GM12892 (cell line): ENCODE data around the gene EHD2.

ENCODE experiments used
- POLR2A ChIP-seq: IDR thresholded peaks from 2 replicates; pipeline ENCODE4 v1.6.1; 2011; ENCODE audit warnings: low read depth, low read length, control low read depth
- POLR2AphosphoS5 ChIP-seq: IDR thresholded peaks from 2 replicates; pipeline ENCODE4 v1.6.1; 2011; ENCODE audit warnings: low read depth, low read length, control low read depth
- TAF1 ChIP-seq: IDR thresholded peaks from 2 replicates; pipeline ENCODE4 v1.6.1; 2011; ENCODE audit warnings: low read depth, mild to moderate bottlenecking, control low read depth, low read length, borderline replicate concordance

DNA sequence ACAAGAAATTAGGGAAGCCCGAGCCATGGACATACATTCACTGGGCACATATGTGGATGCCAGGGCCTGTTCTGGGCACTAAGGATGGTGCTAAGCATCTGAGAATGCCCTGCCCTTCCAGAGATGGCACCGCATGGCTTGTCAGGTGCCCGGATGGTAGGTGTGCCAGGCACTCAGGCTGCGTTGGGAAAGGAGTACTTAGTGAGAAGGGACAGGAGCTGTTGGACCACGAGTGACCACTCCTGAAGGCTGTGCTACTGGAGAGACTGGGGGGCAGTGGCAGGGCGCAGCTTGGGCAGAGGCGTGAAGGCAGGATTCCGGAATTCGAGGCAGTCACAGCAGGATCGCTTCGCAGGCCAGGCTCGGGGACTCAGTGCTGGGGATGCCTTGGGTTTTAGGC lies 38.0 kb upstream of the EHD2 start:
- no peak for TF ChIP-seq POLR2A
- TF ChIP-seq POLR2AphosphoS5, result no peak
- no peak for TF ChIP-seq TAF1
